ENCODE measurements around the gene RACGAP1.
A peak's percentile ranks its signal among the peaks of the same experiment; 100 is the strongest.

RACGAP1 gene

GRCh38 chr12:49984476-49985359 is 40.6 kb downstream of the RACGAP1 start:
- DNase-seq, result no peak

- DNase-seq, result no peak
These were observed 41.4 kb downstream of the RACGAP1 start for GRCh38 chr12:49983892-49984291.

- DNase-seq, result no peak
These were observed 42.8 kb downstream of the RACGAP1 start for GRCh38 chr12:49982246-49983087.

- no peak for DNase-seq
These were observed 44.6 kb downstream of the RACGAP1 start for GRCh38 chr12:49980501-49981349.

- no peak for DNase-seq
These were observed 45.5 kb downstream of the RACGAP1 start for GRCh38 chr12:49979791-49980190.

- no peak for DNase-seq
These were observed 46.2 kb downstream of the RACGAP1 start for GRCh38 chr12:49979016-49979586.

GRCh38 chr12:49978125-49978524 is 47.2 kb downstream of the RACGAP1 start:
- no peak for DNase-seq

GRCh38 chr12:49976557-49976956 is 48.7 kb downstream of the RACGAP1 start:
- DNase-seq, result no peak

- DNase-seq, result no peak
These were observed 50.0 kb downstream of the RACGAP1 start for GRCh38 chr12:49975318-49975761.

GRCh38 chr12:49974677-49975317 is 50.5 kb downstream of the RACGAP1 start:
- DNase-seq, result no peak

- DNase-seq, result peak; percentile 15
These were observed 51.0 kb downstream of the RACGAP1 start for GRCh38 chr12:49974231-49974675.

GRCh38 chr12:49973361-49973830 is 51.9 kb downstream of the RACGAP1 start:
- no peak for DNase-seq

GRCh38 chr12:49972641-49973360 is 52.5 kb downstream of the RACGAP1 start, which contains the start of gene AQP6:
Gene AQP6 (plus strand): TSS chr12:49972947. CDS start chr12:49973174, 227 bp downstream.
- no peak for DNase-seq

- no peak for DNase-seq
These were observed 53.2 kb downstream of the RACGAP1 start for GRCh38 chr12:49972129-49972528.

GRCh38 chr12:49971141-49971540 is 54.2 kb downstream of the RACGAP1 start:
- no peak for DNase-seq

GRCh38 chr12:49970658-49971057 is 54.6 kb downstream of the RACGAP1 start:
- no peak for DNase-seq

- DNase-seq, result no peak
These were observed 55.5 kb downstream of the RACGAP1 start for GRCh38 chr12:49969651-49970429.

GRCh38 chr12:49969027-49969426 is 56.3 kb downstream of the RACGAP1 start:
- no peak for DNase-seq

- no peak for DNase-seq
These were observed 56.8 kb downstream of the RACGAP1 start for GRCh38 chr12:49968471-49968870.

GRCh38 chr12:49967777-49968250 is 57.5 kb downstream of the RACGAP1 start:
- no peak for DNase-seq
